Neural crest cell (in vitro differentiated cells): ENCODE results near the gene TMEM39B. TPM values are rescaled to one million over a fixed set of nuclear protein-coding genes. Genes with fewer than 3 reads are reported as not detected.

ENCODE experiments used
- DNase-seq: peaks from one replicate; pipeline ENCODE4 v3.0.0; 2021; ENCODE audit warnings: low read depth, mixed read lengths, low spot score
- H3K27ac Mint-ChIP-seq: one replicate; pipeline ENCODE4 v1.8.0; 2021; ENCODE audit warnings: mild to moderate bottlenecking, mixed read lengths; ENCODE audit not compliant: unreplicated experiment
- H3K27me3 Mint-ChIP-seq: 2 replicates; pipeline ENCODE4 v1.8.0; 2021; ENCODE audit warnings: low read depth, mild to moderate bottlenecking, mixed read lengths
- H3K36me3 Mint-ChIP-seq: 2 replicates; pipeline ENCODE4 v1.8.0; 2021; ENCODE audit warnings: low read depth, mild to moderate bottlenecking, mixed read lengths
- H3K4me1 Mint-ChIP-seq: 2 replicates; pipeline ENCODE4 v1.8.0; 2021; ENCODE audit warnings: mixed read lengths
- H3K4me3 Mint-ChIP-seq: one replicate; pipeline ENCODE4 v1.8.0; 2021; ENCODE audit warnings: mild to moderate bottlenecking, mixed read lengths
- H3K9me3 Mint-ChIP-seq: 2 replicates; pipeline ENCODE4 v1.8.0; 2021; ENCODE audit warnings: mixed read lengths
- total RNA-seq: library from RNA; stranded (reverse); gene quantifications from 2 replicates; pipeline ENCODE4 v1.2.1, GENCODE V29; 2021
- TF ChIP-seq, protein P1 (sequence below): fragments of 200-600 bp; sonication (generic); conservative IDR thresholded peaks from 2 replicates; pipeline ENCODE4 v1.5.0; 2021; ENCODE audit warnings: antibody characterized with exemption, mild to moderate bottlenecking

The TMEM39B gene
- total RNA-seq, 1 donor from 2014 or later = 34.8 TPM

DNA sequence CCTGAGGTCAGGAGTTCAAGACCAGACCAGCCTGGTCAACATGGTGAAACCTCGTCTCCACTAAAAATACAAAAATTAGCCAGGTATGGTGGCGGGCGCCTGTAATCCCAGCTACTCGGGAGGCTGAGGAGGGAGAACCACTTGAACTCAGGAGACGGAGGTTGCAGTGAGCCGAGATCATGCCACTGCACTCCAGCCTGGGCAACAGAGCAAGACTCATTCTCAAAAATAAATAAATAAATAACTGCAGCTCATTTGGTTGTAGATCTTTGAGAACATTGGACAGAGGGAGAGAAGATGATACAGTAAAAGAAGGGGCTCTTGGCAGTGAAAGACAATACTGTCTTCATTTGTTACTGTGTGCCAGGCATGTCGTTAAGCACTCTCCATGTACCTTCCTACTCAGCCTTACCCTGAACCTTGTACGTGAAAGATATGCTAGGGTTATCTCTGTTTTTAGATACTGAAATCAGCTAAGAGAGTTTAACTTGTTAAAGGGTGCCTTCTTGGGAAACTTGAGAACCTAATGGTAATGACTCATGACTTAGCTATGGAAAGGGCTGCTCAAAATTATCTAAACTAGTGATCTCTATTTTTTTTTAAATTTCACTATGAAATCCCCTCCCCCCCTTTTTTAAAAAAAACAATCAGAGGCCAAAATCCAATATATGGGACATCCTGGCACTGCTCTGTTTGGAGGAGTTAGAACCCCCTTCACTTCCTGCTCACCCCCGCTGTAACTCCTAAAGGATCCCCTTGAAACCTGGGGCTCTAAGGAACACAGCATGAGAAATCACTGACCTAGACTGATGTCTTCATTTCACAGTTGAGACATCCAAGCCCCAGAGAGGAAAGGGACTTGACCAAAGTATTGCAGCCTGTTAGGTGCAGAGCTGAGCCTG lies 28.3 kb downstream of the TMEM39B start:
- Mint-ChIP-seq H3K4me1 (no peaks in the 10 kb centered on the region), H3K36me3 (no peaks in the 10 kb centered on the region), H3K4me3 (no peak overlapping the region), H3K27ac (no peak overlapping the region), H3K9me3 (no peaks in the 10 kb centered on the region), H3K27me3 (no peaks in the 10 kb centered on the region)
- no peak for DNase-seq
- TF ChIP-seq, protein P1, sequence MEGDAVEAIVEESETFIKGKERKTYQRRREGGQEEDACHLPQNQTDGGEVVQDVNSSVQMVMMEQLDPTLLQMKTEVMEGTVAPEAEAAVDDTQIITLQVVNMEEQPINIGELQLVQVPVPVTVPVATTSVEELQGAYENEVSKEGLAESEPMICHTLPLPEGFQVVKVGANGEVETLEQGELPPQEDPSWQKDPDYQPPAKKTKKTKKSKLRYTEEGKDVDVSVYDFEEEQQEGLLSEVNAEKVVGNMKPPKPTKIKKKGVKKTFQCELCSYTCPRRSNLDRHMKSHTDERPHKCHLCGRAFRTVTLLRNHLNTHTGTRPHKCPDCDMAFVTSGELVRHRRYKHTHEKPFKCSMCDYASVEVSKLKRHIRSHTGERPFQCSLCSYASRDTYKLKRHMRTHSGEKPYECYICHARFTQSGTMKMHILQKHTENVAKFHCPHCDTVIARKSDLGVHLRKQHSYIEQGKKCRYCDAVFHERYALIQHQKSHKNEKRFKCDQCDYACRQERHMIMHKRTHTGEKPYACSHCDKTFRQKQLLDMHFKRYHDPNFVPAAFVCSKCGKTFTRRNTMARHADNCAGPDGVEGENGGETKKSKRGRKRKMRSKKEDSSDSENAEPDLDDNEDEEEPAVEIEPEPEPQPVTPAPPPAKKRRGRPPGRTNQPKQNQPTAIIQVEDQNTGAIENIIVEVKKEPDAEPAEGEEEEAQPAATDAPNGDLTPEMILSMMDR = no peak

DNA sequence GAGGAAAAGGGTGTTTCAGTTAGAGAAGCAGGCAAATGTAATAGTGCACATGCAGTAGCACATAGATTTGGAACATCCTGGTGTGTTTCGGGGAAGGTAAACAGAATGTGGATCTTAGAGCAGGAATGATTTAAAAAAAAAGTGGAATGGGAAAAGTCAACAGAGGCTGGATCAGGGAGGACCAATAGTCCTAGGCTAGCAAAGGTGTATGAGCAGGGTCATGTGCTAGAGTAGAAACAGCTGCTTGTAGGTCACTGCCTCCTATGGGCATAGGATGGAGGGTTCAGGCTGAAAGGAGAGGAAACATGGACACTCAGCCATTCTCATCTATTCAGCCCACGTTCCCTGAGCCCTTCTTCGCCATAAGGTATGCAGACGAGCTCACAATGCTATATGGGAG lies 31.4 kb downstream of the TMEM39B start:
- DNase-seq = no peak
- H3K36me3 Mint-ChIP-seq = no peaks in the 10 kb centered on the region
- peaks cover 17% of the 10 kb centered on the region for H3K4me1 Mint-ChIP-seq
- no peaks in the 10 kb centered on the region for H3K9me3 Mint-ChIP-seq
- no peaks in the 10 kb centered on the region for H3K27me3 Mint-ChIP-seq
- TF ChIP-seq, protein P1 = no peak
- no peak overlapping the region for H3K27ac Mint-ChIP-seq
- peak overlapping the region; percentile 6 for H3K4me3 Mint-ChIP-seq

DNA sequence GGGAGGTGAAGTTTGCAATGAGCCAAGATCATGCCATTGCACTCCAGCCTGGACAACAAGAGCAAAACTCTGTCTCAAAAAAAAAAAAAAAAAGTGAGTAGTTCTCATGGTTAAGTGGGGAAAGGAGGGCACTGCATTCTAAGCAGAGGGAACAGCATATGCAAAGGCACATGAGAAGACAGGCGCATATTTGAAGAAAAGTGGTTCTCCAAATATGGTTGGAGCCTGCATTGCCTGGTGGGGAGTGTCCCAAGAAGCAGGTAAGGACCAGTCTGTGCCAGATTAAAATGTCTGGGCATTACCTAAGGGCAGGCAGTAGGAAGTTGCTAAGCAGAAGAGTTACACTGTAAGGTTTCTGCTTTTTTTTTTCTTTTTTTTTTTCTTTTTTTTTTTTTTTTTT lies 32.6 kb downstream of the TMEM39B start:
- Mint-ChIP-seq H3K9me3 (no peaks in the 10 kb centered on the region), H3K27ac (no peak overlapping the region), H3K4me3 (peak overlapping the region; percentile 65), H3K4me1 (peaks cover 23% of the 10 kb centered on the region), H3K36me3 (no peaks in the 10 kb centered on the region), H3K27me3 (no peaks in the 10 kb centered on the region)
- TF ChIP-seq, protein P1 = no peak
- DNase-seq = no peak

DNA sequence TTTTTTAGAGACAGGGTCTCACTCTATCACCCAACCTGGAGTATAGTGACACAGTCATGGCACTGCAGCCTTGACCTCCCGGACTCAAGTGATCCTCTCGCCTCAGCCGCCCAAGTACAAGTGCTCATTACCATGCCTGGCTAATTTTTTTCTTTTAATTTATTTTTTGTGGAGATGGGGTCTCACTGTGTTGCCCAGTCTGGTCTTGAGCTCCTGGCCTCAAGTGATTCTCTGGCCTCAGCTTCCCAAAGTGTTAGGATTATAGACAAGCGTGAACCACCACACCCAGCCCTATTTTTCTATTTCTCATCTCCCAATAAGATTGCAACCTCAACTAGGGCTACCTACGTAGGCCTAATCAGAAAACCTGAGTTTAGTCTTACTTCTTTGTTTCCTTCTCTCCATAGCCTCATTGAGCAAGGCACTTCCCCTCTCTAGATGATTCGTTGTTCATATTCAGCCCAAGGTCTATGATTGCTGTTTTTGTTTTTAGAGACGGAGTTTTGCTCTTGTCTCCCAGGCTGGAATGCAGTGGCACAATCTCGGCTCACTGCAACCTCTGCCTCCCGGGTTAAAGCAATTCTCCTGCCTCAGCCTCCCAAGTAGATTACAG lies 34.0 kb downstream of the TMEM39B start:
- Mint-ChIP-seq H3K4me1 (peaks cover 33% of the 10 kb centered on the region), H3K36me3 (no peaks in the 10 kb centered on the region), H3K4me3 (peak overlapping the region; percentile 98), H3K27me3 (no peaks in the 10 kb centered on the region), H3K9me3 (no peaks in the 10 kb centered on the region), H3K27ac (no peak overlapping the region)
- TF ChIP-seq, protein P1 = no peak
- DNase-seq = no peak

DNA sequence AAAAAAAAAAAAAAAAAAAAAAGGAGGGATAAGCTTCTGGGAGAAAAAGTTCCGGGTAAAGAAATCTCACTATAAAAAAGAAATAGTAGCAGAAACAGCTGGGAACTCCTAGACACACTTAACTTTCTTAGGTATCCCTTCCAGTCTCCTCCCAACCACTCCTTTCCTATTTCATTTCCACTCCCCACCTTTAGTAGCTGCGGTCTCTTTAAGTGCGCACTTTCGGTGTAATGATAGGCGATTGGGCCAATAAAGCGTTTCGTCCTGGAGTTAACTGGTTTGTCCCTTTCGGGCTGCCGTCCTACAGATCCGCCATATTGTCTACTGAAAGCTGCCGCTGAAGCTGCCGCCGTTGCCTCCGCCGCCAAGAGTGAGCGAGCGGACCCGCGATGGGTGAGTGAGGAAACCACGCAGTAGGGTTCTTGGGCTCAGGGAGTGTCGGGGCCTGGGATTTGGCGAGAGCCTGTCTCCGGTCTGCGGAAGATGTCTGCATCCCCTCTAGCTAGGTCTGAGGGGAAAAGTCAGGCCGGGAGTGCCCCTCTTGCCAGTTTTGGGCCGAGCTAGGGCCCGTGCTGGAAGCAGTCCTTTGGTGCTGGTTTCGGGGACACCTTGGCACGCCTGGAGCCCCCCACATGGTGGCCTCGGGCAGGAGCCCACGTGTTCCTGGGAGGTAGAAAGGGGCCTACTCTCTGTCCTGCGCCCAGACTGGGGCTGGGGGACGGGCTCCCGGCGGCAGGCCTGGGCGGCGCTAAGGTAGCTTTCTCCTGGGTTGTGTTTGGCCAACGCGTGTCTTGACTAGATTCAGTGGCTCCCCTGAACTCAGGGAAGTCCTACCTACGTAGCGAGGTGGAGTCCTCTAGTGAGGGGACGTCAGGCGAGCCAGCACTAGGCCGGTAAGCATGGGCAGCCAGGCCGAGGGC lies 35.3 kb downstream of the TMEM39B start, which contains the start of gene KPNA6:
Gene KPNA6 (plus strand): TSS at position 315 of the 920 bp plus-strand sequence. CDS start 75 bp downstream, at position 390.
- DNase-seq = peak; percentile 92
- H3K9me3 Mint-ChIP-seq = no peaks in the 10 kb centered on the region
- H3K27me3 Mint-ChIP-seq = no peaks in the 10 kb centered on the region
- H3K27ac Mint-ChIP-seq = peak within 1 kb of the TSS; percentile 95
- peak within 1 kb of the TSS; percentile 98 for H3K4me3 Mint-ChIP-seq
- peaks cover 34% of the 10 kb centered on the region for H3K4me1 Mint-ChIP-seq
- TF ChIP-seq, protein P1 = peak; percentile 15
- H3K36me3 Mint-ChIP-seq = no peaks in the 10 kb centered on the region
